Measurements from ENCODE around the gene DLK1. TPM values are rescaled to one million over a fixed set of nuclear protein-coding genes. Genes with fewer than 3 reads are reported as not detected.

Gene DLK1
- total and polyA plus RNA-seq, 2 of the 13 experiments (the other 11 are each of a cell fraction or from before 2014, with no cell fraction given) = 95.5 to 312 TPM

DNA sequence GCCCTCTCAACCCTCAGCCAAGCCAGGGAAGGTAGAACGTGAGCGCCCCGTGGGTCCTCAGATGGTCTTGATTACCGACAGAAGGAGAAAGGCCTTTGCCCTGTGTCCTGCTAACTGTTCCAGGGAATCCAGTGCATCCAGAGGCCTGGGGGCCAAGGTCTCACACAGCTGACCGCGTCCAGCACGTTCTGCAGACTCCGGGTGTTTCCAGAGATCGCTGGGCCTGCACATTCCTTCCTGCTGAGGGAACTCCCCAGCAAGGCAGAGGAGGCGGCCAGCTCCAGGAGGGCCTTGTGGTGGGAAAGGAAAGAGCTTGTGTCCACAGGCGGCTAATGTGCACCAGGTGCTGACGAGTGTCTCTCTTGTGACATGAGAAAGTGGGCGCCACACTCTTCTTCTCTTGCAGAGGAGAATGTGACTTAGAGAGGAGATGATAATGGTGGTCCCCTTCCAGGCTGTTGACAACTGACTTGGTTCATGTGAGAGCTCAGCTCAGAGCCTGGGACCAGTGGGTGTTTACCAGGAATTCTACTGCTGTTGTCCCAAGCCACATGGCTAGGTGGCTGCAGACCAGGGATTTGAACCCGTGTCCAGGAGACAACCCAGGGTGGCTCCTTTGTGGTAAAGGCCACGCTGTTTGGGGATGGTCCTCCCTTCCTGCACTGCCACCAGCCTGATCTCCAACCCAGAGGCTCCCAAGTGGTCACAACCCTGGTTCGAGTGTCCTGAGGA lies 46.8 kb upstream of the DLK1 start (continued):
- TF ChIP-seq, protein P1, sequence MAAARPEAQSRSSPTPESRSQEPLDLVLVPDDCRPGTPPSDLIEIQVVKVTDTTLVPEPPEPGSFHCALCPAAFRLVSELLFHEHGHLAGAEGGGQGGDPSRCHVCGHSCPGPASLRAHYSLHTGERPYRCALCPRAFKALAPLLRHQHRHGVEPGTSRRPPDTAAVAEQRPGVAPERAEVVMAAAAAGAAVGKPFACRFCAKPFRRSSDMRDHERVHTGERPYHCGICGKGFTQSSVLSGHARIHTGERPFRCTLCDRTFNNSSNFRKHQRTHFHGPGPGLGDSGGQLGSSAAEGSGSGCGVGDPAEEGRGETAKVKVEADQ (CRISPR knock-in tag; IDR thresholded peaks at IDR 0.05; ENCODE audit: borderline replicate concordance) = peak; percentile 88
- TF ChIP-seq TFAP4 (IDR thresholded peaks at IDR 0.05; ENCODE audit: borderline replicate concordance, low read depth) = peak; percentile 99
- no peak for TF ChIP-seq RAD21 (CRISPR knock-in tag; IDR thresholded peaks at IDR 0.05)
- no peak for TF ChIP-seq LCORL (IDR thresholded peaks at IDR 0.05)
- TF ChIP-seq LCORL (CRISPR knock-in tag; IDR thresholded peaks at IDR 0.05) = peak; percentile 89
- no peak for TF ChIP-seq TAF15 (IDR thresholded peaks at IDR 0.05; ENCODE audit: low read depth, low read length, poor library complexity, severe bottlenecking)
- TF ChIP-seq, protein P2, sequence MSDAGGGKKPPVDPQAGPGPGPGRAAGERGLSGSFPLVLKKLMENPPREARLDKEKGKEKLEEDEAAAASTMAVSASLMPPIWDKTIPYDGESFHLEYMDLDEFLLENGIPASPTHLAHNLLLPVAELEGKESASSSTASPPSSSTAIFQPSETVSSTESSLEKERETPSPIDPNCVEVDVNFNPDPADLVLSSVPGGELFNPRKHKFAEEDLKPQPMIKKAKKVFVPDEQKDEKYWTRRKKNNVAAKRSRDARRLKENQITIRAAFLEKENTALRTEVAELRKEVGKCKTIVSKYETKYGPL (CRISPR knock-in tag; IDR thresholded peaks at IDR 0.05) = no peak
- TF ChIP-seq MXD1 (CRISPR knock-in tag; IDR thresholded peaks at IDR 0.05) = no peak
- peak; percentile 44 to 59; a peak in 3 of 4 replicates for TF ChIP-seq MAFK (conservative IDR thresholded peaks at IDR 0.05 in 1 of 2, IDR thresholded peaks at IDR 0.05 in 1 of 2; ENCODE audit: low read length in 2 of 2)
- peak; percentile 80; the same call in 1 of the 2 replicates for TF ChIP-seq HMG20A (CRISPR knock-in tag; IDR thresholded peaks at IDR 0.05; ENCODE audit: borderline replicate concordance)
- no peak for TF ChIP-seq TBL1XR1 (IDR thresholded peaks at IDR 0.05; ENCODE audit: borderline replicate concordance, low read length, partially characterized antibody)
- TF ChIP-seq TBX2 (CRISPR knock-in tag; IDR thresholded peaks at IDR 0.05; ENCODE audit: borderline replicate concordance) = peak; percentile 80; the same call in 1 of the 2 replicates
- TF ChIP-seq ZNF337 (CRISPR knock-in tag; IDR thresholded peaks at IDR 0.05; ENCODE audit: borderline replicate concordance, low read depth) = 0 out of 2 replicates have a peak, but pooled peaks have one; percentile 73
- no peak for TF ChIP-seq ZNF143 (CRISPR knock-in tag; IDR thresholded peaks at IDR 0.05)
- 0 out of 2 replicates have a peak, but pooled peaks have one; percentile 61 for TF ChIP-seq AKAP8 (CRISPR knock-in tag; IDR thresholded peaks at IDR 0.05)
- TF ChIP-seq, protein P3, sequence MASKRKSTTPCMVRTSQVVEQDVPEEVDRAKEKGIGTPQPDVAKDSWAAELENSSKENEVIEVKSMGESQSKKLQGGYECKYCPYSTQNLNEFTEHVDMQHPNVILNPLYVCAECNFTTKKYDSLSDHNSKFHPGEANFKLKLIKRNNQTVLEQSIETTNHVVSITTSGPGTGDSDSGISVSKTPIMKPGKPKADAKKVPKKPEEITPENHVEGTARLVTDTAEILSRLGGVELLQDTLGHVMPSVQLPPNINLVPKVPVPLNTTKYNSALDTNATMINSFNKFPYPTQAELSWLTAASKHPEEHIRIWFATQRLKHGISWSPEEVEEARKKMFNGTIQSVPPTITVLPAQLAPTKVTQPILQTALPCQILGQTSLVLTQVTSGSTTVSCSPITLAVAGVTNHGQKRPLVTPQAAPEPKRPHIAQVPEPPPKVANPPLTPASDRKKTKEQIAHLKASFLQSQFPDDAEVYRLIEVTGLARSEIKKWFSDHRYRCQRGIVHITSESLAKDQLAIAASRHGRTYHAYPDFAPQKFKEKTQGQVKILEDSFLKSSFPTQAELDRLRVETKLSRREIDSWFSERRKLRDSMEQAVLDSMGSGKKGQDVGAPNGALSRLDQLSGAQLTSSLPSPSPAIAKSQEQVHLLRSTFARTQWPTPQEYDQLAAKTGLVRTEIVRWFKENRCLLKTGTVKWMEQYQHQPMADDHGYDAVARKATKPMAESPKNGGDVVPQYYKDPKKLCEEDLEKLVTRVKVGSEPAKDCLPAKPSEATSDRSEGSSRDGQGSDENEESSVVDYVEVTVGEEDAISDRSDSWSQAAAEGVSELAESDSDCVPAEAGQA (IDR thresholded peaks at IDR 0.05; ENCODE audit: low read depth) = peak; percentile 74; the same call in 1 of the 2 replicates
- TF ChIP-seq, protein P3 (CRISPR knock-in tag; IDR thresholded peaks at IDR 0.05; ENCODE audit: borderline replicate concordance) = no peak
- TF ChIP-seq WIZ (CRISPR knock-in tag; IDR thresholded peaks at IDR 0.05) = peak; percentile 65
- TF ChIP-seq NKX3-1 (CRISPR knock-in tag; IDR thresholded peaks at IDR 0.05) = no peak
- TF ChIP-seq ZFP82 (CRISPR knock-in tag; IDR thresholded peaks at IDR 0.05; ENCODE audit: borderline replicate concordance) = peak; percentile 52; the same call in 1 of the 2 replicates
- TF ChIP-seq ZNF253 (CRISPR knock-in tag; IDR thresholded peaks at IDR 0.05; ENCODE audit: borderline replicate concordance) = no peak
